K562 (cell line): Measurements from ENCODE around the gene MLLT3. TPM values are rescaled to one million over a fixed set of nuclear protein-coding genes. Genes with fewer than 3 reads are reported as not detected.

Source experiments
- ATAC-seq: fragments of 200-7000 bp; cut with Tn5 transposase; 3 replicates; pipeline ENCODE4 v1.9.1; 2020; ENCODE audit warnings: moderate library complexity
- BruUV-seq: library from RNA; stranded (reverse); fragments of 400-500 nt; replicated peaks from 2 replicates; lab custom pipeline; 2021; lab: Mats Ljungman, UMichigan
- CTCF ChIA-PET: fragments of 300-600 bp; formaldehyde crosslinking; extraction: SDS; loops from one replicate; lab custom pipeline; 2021; ENCODE audit warnings: low intra/inter-chr PET ratio; lab: Yijun Ruan, JAX
- POLR2A ChIA-PET: fragments of 300-600, 350-650 bp; sonication (Branson Sonifier 250); formaldehyde crosslinking; extraction: SDS; loops from one replicate; lab custom pipeline; 2021; ENCODE audit warnings: antibody characterized with exemption, inconsistent platforms; lab: Yijun Ruan, JAX
- DNase-seq, 4 experiments: peaks; one replicate each; pipeline versions ENCODE4 v3.0.0 to v3.0.0-alpha.2; 2011 to 2018; ENCODE audit warnings: low spot score in 3 of 4, mixed read lengths in 3 of 4; ENCODE audit errors: extremely low read depth in 1 of 4
- FAIRE-seq: peaks from 2 replicates; lab custom pipeline; 2011; peaks lifted over from hg19 to GRCh38; lab: Jason Lieb, UNC
- H2AFZ ChIP-seq: 2 replicates; pipeline ENCODE4 v1.6.0; 2011; ENCODE audit warnings: low read depth, low read length, control low read depth, inconsistent platforms
- H3K27ac ChIP-seq: fragments of 200-600 bp; 3 replicates; pipeline ENCODE4 v1.8.0; 2011; ENCODE audit warnings: low read depth, mild to moderate bottlenecking, control low read depth, inconsistent platforms, low read length, moderate library complexity, mixed read lengths; ENCODE audit errors: extremely low read depth
- H3K27me3 ChIP-seq, 2 experiments: fragments of 300-600 bp in 1 of 2; 2 replicates in 1 of 2; 3 replicates in 1 of 2; pipeline versions ENCODE4 v1.6.0 to v1.8.0; 2011; ENCODE audit warnings: inconsistent platforms in 2 of 2, low read length in 2 of 2, mild to moderate bottlenecking in 1 of 2, mixed read lengths in 1 of 2, moderate library complexity in 1 of 2; ENCODE audit not compliant: control insufficient read depth in 2 of 2, insufficient read depth in 2 of 2
- H3K36me3 ChIP-seq: fragments of 300-600 bp; 3 replicates; pipeline ENCODE4 v1.8.0; 2011; ENCODE audit warnings: mild to moderate bottlenecking, low read length, inconsistent platforms; ENCODE audit not compliant: control insufficient read depth, insufficient read depth
- H3K4me1 ChIP-seq, 2 experiments: fragments of 200-600 bp in 1 of 2; replicated peaks in 1 of 2; 2 replicates in 1 of 2; 3 replicates in 1 of 2; pipeline versions ENCODE4 v1.5.1 to v1.8.0; 2011; ENCODE audit warnings: inconsistent platforms in 2 of 2, low read length in 2 of 2, mild to moderate bottlenecking in 1 of 2, mixed read lengths in 1 of 2, moderate library complexity in 1 of 2; ENCODE audit not compliant: control insufficient read depth in 2 of 2, insufficient read depth in 2 of 2
- H3K4me2 ChIP-seq: 2 replicates; pipeline ENCODE4 v1.6.1; 2011; ENCODE audit warnings: low read length, control low read depth, inconsistent platforms, mixed read lengths; ENCODE audit not compliant: insufficient read depth
- H3K4me3 ChIP-seq: fragments of 200-600 bp; sonication (generic), shearing (Covaris generic); 2 replicates; pipeline ENCODE4 v1.5.1; 2016; ENCODE audit warnings: control low read depth, inconsistent platforms
- H3K79me2 ChIP-seq: fragments of 200-600 bp; 3 replicates; pipeline ENCODE4 v1.8.0; 2011; ENCODE audit warnings: low read length, inconsistent platforms; ENCODE audit not compliant: control insufficient read depth, insufficient read depth
- H3K9ac ChIP-seq, 2 experiments: 2 replicates each; pipeline versions ENCODE4 v1.6.0 to v1.6.1; 2011; ENCODE audit warnings: low read depth in 2 of 2, low read length in 2 of 2, control low read depth in 1 of 2, inconsistent platforms in 1 of 2, mild to moderate bottlenecking in 1 of 2, mixed read lengths in 1 of 2; ENCODE audit not compliant: insufficient read depth in 1 of 2
- H3K9me1 ChIP-seq: one replicate; pipeline ENCODE4 v1.6.0; 2011; ENCODE audit warnings: inconsistent platforms, mild to moderate bottlenecking, low read length, moderate library complexity; ENCODE audit not compliant: control insufficient read depth, insufficient read depth
- H3K9me3 ChIP-seq: replicated peaks from 2 replicates; pipeline ENCODE4 v1.5.1; 2011; ENCODE audit warnings: low read depth, low read length, inconsistent platforms; ENCODE audit not compliant: control insufficient read depth, insufficient read depth
- H4K20me1 ChIP-seq: replicated peaks from 2 replicates; pipeline ENCODE4 v1.6.1; 2011; ENCODE audit warnings: low read length, inconsistent platforms, mixed read lengths; ENCODE audit not compliant: control insufficient read depth, insufficient read depth
- PRMT5 ChIP-seq: sonication (generic); formaldehyde crosslinking; IDR thresholded peaks from 2 replicates; pipeline ENCODE4 v1.5.0; 2020; ENCODE audit warnings: missing genetic modification reagents
- U2AF1 ChIP-seq: fragments of 200-400 bp; formaldehyde crosslinking; optimal IDR thresholded peaks from 2 replicates; pipeline ENCODE3; 2017; ENCODE audit warnings: mild to moderate bottlenecking, low read depth, low read length, moderate library complexity
- ZNF253 ChIP-seq: fragments of 250-450 bp; sonication (Bioruptor Pico); conservative IDR thresholded peaks from 2 replicates; pipeline ENCODE4 v1.6.1; 2021; ENCODE audit warnings: mild to moderate bottlenecking
- ZNF282 ChIP-seq: sonication (generic); formaldehyde crosslinking; IDR thresholded peaks from 2 replicates; pipeline ENCODE4 v1.8.1; 2023; ENCODE audit warnings: missing genetic modification reagents
- ZNF695 ChIP-seq: fragments of 450-650 bp; formaldehyde crosslinking; IDR thresholded peaks from 2 replicates; pipeline ENCODE4 v1.4.0; 2020; ENCODE audit warnings: mild to moderate bottlenecking, moderate library complexity
- WGBS: fragments of 100-300 bp; shearing (Covaris generic); methylation state at CpG from one replicate; pipeline ENCODE4 v1.1.6; 2016; ENCODE audit warnings: low coverage, mixed read lengths; ENCODE audit not compliant: insufficient coverage; ENCODE audit errors: missing lambda C conversion rate; 5-methylcytosine and 5-hydroxymethylcytosine counted together
- in situ Hi-C: fragments of 300-500 bp; cut with MboI; formaldehyde crosslinking; loops from 4 replicates; pipeline ENCODE4 v1.15.0; 2018; ENCODE audit warnings: inconsistent platforms, mixed read lengths
- intact Hi-C: fragments of 100-400 bp; cut with micrococcal nuclease; formaldehyde crosslinking; loops from 2 replicates; pipeline ENCODE4 v1.14.2; 2022
- polyA plus RNA-seq, 8 experiments: library from polyadenylated mRNA; depleted of rRNA in 4 of 8; stranded (reverse) in 5 of 8; unstranded in 3 of 8; fragments of >200 nt; fragmentation: Nextera tagmentation in 2 of 8; fragmentation: Illumina TruSeq in 1 of 8; extraction: Ambion mirVana in 2 of 8; extraction: Trizol in 1 of 8; gene quantifications; 2 replicates each; pipeline versions ENCODE4 v1.2.1 to v1.2.3, GENCODE V29; 2011 to 2014; ENCODE audit warnings: inconsistent platforms in 1 of 8, missing spikeins in 1 of 8
- total RNA-seq, 7 experiments: library from RNA; depleted of rRNA in 6 of 7; stranded (reverse); fragments of >200 nt in 6 of 7; fragmentation: Illumina TruSeq in 2 of 7; extraction: Trizol in 2 of 7; gene quantifications; 2 replicates each; pipeline versions ENCODE4 v1.2.1 to v1.2.3, GENCODE V29; 2011 to 2021; ENCODE audit warnings: low replicate concordance in 1 of 7
- TF ChIP-seq, protein P1 (sequence below), 2 experiments: fragments of 150-350 bp in 1 of 2; IDR thresholded peaks; 2 replicates each; pipeline ENCODE4 v1.6.1; 2012 to 2016; ENCODE audit warnings: low read depth in 2 of 2, low read length in 2 of 2, mild to moderate bottlenecking in 1 of 2, moderate library complexity in 1 of 2

The MLLT3 gene
- total and polyA plus RNA-seq, 9 of the 15 experiments (the other 6 are each of a cell fraction or from before 2014, with no cell fraction given) = 0.07 to 0.42 (median 0.22) TPM; not detected in 4

DNA sequence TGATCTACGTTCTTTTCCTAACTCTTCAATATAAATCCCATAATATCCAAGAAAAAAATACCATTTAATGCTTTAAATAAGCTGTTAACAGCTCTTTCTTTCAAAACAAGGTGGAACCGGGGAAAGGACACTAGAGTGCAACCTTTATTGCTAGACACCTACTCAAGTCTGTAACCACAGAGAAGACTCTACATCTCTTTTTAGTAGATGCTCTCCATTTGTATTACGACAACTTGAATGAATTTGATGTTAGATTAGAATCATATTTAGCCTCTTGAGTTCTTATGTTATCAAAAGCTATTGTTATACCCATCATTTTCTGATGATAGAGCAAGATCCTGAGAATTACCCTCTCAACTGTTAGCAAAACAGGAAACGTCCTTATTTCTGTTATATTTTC lies 246.3 kb downstream of the MLLT3 start:
- Histone ChIP-seq H2AFZ (no peak overlapping the region), H3K9ac (no peak overlapping the region), H3K4me1 (no peaks in the 10 kb centered on the region), H3K79me2 (no peaks in the 10 kb centered on the region), H3K4me2 (no peak overlapping the region), H3K9me3 (no peaks in the 10 kb centered on the region), H4K20me1 (no peaks in the 10 kb centered on the region), H3K36me3 (no peaks in the 10 kb centered on the region), H3K4me3 (no peak overlapping the region), H3K27ac (no peak overlapping the region), H3K9me1 (no peaks in the 10 kb centered on the region), H3K27me3 (no peaks in the 10 kb centered on the region)
- FAIRE-seq (no peak), ATAC-seq (no peak), DNase-seq (no peak)
- CTCF ChIA-PET = no interaction called here
- in situ Hi-C loops = no loop called here
- TF ChIP-seq ZNF695 (CRISPR knock-in tag) = no peak
- TF ChIP-seq ZNF253 (CRISPR knock-in tag) = no peak
- no peak for TF ChIP-seq PRMT5 (CRISPR knock-in tag)
- TF ChIP-seq, protein P1, sequence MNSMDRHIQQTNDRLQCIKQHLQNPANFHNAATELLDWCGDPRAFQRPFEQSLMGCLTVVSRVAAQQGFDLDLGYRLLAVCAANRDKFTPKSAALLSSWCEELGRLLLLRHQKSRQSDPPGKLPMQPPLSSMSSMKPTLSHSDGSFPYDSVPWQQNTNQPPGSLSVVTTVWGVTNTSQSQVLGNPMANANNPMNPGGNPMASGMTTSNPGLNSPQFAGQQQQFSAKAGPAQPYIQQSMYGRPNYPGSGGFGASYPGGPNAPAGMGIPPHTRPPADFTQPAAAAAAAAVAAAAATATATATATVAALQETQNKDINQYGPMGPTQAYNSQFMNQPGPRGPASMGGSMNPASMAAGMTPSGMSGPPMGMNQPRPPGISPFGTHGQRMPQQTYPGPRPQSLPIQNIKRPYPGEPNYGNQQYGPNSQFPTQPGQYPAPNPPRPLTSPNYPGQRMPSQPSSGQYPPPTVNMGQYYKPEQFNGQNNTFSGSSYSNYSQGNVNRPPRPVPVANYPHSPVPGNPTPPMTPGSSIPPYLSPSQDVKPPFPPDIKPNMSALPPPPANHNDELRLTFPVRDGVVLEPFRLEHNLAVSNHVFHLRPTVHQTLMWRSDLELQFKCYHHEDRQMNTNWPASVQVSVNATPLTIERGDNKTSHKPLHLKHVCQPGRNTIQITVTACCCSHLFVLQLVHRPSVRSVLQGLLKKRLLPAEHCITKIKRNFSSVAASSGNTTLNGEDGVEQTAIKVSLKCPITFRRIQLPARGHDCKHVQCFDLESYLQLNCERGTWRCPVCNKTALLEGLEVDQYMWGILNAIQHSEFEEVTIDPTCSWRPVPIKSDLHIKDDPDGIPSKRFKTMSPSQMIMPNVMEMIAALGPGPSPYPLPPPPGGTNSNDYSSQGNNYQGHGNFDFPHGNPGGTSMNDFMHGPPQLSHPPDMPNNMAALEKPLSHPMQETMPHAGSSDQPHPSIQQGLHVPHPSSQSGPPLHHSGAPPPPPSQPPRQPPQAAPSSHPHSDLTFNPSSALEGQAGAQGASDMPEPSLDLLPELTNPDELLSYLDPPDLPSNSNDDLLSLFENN (IDR thresholded peaks at IDR 0.05; ENCODE audit: low read depth in 2 of 2, low read length in 2 of 2) = no peak
- TF ChIP-seq U2AF1 = no peak
- no peak for TF ChIP-seq ZNF282 (CRISPR knock-in tag)
- WGBS = 0% methylated on average over 3 of the region's 4 CpGs
- intact Hi-C loops = no loop called here
- POLR2A ChIA-PET = no interaction called here
- no TSS peak for BruUV-seq
